K562 (cell line): ENCODE measurements around the gene ANTKMT. TPM values are rescaled to one million over a fixed set of nuclear protein-coding genes. Genes with fewer than 3 reads are reported as not detected.
A peak's percentile ranks its signal among the peaks of the same experiment; 100 is the strongest.

Source experiments
- BHLHE40 ChIP-seq: IDR thresholded peaks from 2 replicates; pipeline ENCODE4 v1.6.1; 2011; ENCODE audit warnings: low read length, improper control_type of control experiment
- BRCA1 ChIP-seq, 2 experiments: fragments of 450-650 bp in 1 of 2; sonication (generic) in 1 of 2; formaldehyde crosslinking in 1 of 2; IDR thresholded peaks; 2 replicates each; pipeline versions ENCODE4 v1.5.0 to v1.6.1; 2017 to 2020; ENCODE audit warnings: mild to moderate bottlenecking in 1 of 2, missing genetic modification reagents in 1 of 2
- CBX8 ChIP-seq: fragments of 200-600 bp; sonication (generic); IDR thresholded peaks from 2 replicates; pipeline ENCODE4 v1.6.1; 2012; ENCODE audit warnings: borderline replicate concordance, mixed run types, low read depth, mild to moderate bottlenecking, moderate library complexity, mixed read lengths, low read length, control low read depth, inconsistent platforms; ENCODE audit not compliant: poor library complexity, severe bottlenecking; ENCODE audit errors: extremely low read depth
- MTA3 ChIP-seq: fragments of 450-650 bp; formaldehyde crosslinking; IDR thresholded peaks from 2 replicates; pipeline ENCODE4 v1.6.1; 2017; ENCODE audit warnings: mild to moderate bottlenecking, borderline replicate concordance
- MYC ChIP-seq, 2 experiments: fragments of 250-450 bp in 1 of 2; sonication (Bioruptor Pico) in 1 of 2; IDR thresholded peaks; 2 replicates each; pipeline versions ENCODE4 v1.5.1 to v1.6.1; 2012 to 2021; ENCODE audit warnings: low read depth in 2 of 2, borderline replicate concordance in 1 of 2, improper control_type of control experiment in 1 of 2, low read length in 1 of 2, mild to moderate bottlenecking in 1 of 2, moderate library complexity in 1 of 2
- MYNN ChIP-seq, 2 experiments: sonication (generic); formaldehyde crosslinking in 1 of 2; IDR thresholded peaks; 2 replicates each; pipeline versions ENCODE4 v1.5.0 to v1.6.1; 2016 to 2020; ENCODE audit warnings: antibody characterized with exemption in 1 of 2, missing genetic modification reagents in 1 of 2
- NR2C2 ChIP-seq, 2 experiments: fragments of 200-800 bp in 1 of 2; sonication (Bioruptor generic) in 1 of 2; sonication (generic) in 1 of 2; formaldehyde crosslinking in 1 of 2; IDR thresholded peaks; 2 replicates each; pipeline versions ENCODE4 v1.6.1 to v1.8.0; 2016 to 2022; ENCODE audit warnings: mild to moderate bottlenecking in 1 of 2, missing compliant biosample characterization in 1 of 2, missing genetic modification characterization in 1 of 2, missing genetic modification reagents in 1 of 2
- REST ChIP-seq, 2 experiments: fragments of 450-650 bp; formaldehyde crosslinking in 1 of 2; IDR thresholded peaks; 2 replicates each; pipeline versions ENCODE4 v1.4.0 to v1.6.1; 2014 to 2020; ENCODE audit warnings: mild to moderate bottlenecking in 2 of 2, borderline replicate concordance in 1 of 2, low read depth in 1 of 2
- THRA ChIP-seq: fragments of 450-650 bp; IDR thresholded peaks from 2 replicates; pipeline ENCODE4 v1.6.1; 2017; ENCODE audit warnings: mild to moderate bottlenecking, moderate library complexity
- ZBTB49 ChIP-seq: sonication (generic); formaldehyde crosslinking; IDR thresholded peaks from 2 replicates; pipeline ENCODE4 v1.8.0; 2022; ENCODE audit warnings: missing genetic modification reagents, mild to moderate bottlenecking, borderline replicate concordance
- ZNF239 ChIP-seq: fragments of 250-450 bp; sonication (Bioruptor Pico); IDR thresholded peaks from 2 replicates; pipeline ENCODE4 v1.4.0; 2020; ENCODE audit warnings: mild to moderate bottlenecking
- polyA plus RNA-seq, 8 experiments: library from polyadenylated mRNA; depleted of rRNA in 4 of 8; stranded (reverse) in 5 of 8; unstranded in 3 of 8; fragments of >200 nt; fragmentation: Nextera tagmentation in 2 of 8; fragmentation: Illumina TruSeq in 1 of 8; extraction: Ambion mirVana in 2 of 8; extraction: Trizol in 1 of 8; gene quantifications; 2 replicates each; pipeline versions ENCODE4 v1.2.1 to v1.2.3, GENCODE V29; 2011 to 2014; ENCODE audit warnings: inconsistent platforms in 1 of 8, missing spikeins in 1 of 8
- total RNA-seq, 7 experiments: library from RNA; depleted of rRNA in 6 of 7; stranded (reverse); fragments of >200 nt in 6 of 7; fragmentation: Illumina TruSeq in 2 of 7; extraction: Trizol in 2 of 7; gene quantifications; 2 replicates each; pipeline versions ENCODE4 v1.2.1 to v1.2.3, GENCODE V29; 2011 to 2021; ENCODE audit warnings: low replicate concordance in 1 of 7

ANTKMT gene
- total and polyA plus RNA-seq, 9 of the 15 experiments (the other 6 are each of a cell fraction or from before 2014, with no cell fraction given) = 0.58 to 217 (median 19.1) TPM

DNA sequence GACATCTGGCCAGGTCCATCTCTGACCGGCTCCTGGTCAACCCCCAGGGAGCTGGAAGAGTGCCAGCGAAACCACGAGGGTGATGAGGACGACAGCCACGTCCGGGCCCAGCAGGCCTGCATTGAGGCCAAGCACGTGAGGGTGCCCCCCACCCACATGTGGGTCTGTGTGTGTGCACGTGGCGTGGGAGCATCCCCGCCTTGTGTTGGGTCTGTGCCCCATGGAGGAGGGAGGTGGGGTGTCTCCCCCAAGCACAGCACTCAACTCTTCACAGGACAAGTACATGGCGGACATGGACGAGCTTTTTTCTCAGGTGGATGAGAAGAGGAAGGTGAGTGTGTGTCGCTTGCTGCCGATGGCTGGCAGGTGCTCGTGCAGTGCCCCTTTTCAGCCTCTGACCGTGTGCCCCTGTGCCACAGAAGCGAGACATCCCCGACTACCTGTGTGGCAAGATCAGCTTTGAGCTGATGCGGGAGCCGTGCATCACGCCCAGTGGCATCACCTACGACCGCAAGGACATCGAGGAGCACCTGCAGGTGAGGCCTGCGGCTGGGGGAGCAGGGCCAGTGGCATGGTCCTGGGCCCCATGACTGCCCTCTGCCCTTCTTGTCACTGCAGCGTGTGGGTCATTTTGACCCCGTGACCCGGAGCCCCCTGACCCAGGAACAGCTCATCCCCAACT, 39.1 kb upstream of the ANTKMT start (continued):
- TF ChIP-seq ZBTB49 (no peak), THRA (no peak), MTA3 (0 out of 2 replicates have a peak, but pooled peaks have one; percentile 31), REST (IDR thresholded peaks at IDR 0.05; ENCODE audit: borderline replicate concordance) (peak; percentile 19; the same call in 1 of the 2 replicates), REST (CRISPR knock-in tag; IDR thresholded peaks at IDR 0.05; ENCODE audit: low read depth) (no peak), NR2C2 (CRISPR knock-in tag; IDR thresholded peaks at IDR 0.05) (no peak), NR2C2 (tag; IDR thresholded peaks at IDR 0.05) (no peak), CBX8 (no peak), ZNF239 (CRISPR knock-in tag) (no peak), MYNN (IDR thresholded peaks at IDR 0.05) (peak; percentile 3; the same call in 1 of the 2 replicates), MYNN (CRISPR knock-in tag; IDR thresholded peaks at IDR 0.05) (no peak), BRCA1 (IDR thresholded peaks at IDR 0.05) (no peak), BRCA1 (CRISPR knock-in tag; IDR thresholded peaks at IDR 0.05) (0 out of 2 replicates have a peak, but pooled peaks have one; percentile 66), MYC (IDR thresholded peaks at IDR 0.05; ENCODE audit: low read depth, low read length) (peak; percentile 90), MYC (CRISPR knock-in tag; IDR thresholded peaks at IDR 0.05; ENCODE audit: borderline replicate concordance, low read depth) (no peak), BHLHE40 (peak; percentile 92)
